HG03108 (cell line): Measurements from ENCODE around the gene IFNG-AS1.

ENCODE experiments used
- ATAC-seq: cut with Tn5 transposase; IDR thresholded peaks from one replicate; pipeline ENCODE4 v1.9.1; 2021; ENCODE audit warnings: moderate library complexity; ENCODE audit not compliant: unreplicated experiment

Gene IFNG-AS1

DNA sequence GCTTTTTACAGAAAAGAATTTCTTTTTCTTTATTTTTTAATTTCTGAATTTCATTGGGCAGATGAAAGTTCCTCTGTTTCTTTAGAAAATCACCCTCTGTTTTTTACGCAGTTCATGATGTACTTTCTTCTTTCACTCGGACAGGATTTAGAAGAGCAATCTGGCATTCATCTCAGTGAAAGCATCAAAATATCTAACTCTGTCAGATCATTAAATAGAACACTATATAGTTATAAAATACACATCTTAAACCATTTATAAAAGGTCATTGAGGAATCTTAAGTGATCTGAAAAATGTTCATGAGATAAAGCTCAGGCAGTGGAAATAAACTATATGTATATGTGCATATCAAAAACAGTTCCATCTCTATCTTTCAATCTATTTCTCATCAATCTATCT lies 3.9 kb downstream of the IFNG-AS1 start:
- no peak for ATAC-seq

DNA sequence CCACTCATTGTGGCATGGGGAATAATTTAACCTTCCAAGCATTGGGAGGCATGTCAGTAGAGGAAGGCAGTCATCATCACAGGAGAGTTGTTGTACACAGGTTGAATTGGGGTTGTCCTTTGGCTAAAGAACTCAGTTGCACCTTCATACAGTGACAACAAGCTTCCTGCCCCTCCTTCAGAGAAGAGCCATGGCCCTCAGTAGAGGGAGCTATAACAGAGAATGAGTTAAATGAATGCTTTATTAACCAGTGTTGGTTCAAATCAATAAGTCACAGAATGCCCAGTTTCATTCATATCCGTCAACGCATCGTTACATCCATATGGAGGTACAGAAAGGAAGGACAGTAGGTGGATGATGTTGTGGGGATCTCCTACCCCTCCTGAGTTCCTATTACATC lies 4.8 kb downstream of the IFNG-AS1 start:
- no peak for ATAC-seq

DNA sequence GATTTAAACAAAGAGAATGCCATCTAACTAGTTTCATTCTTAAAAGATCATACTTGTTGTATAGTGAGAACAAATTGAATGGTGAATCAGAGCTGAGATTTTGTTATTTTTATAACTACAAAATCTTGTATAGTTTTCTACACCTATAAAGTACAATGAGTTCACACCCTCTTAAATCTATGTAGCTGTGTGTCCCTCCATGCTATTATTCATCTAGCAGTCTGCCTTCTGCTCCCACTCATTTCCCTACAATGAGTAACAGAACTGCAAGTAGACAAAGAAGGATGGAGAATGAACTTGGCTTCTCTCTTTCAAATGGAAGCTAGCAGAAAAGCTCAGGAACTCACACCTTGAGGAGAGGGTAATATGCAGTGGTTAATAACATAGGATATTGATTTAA lies 7.1 kb downstream of the IFNG-AS1 start:
- no peak for ATAC-seq

GRCh38 chr12:67998379-67998778 lies 9.1 kb downstream of the IFNG-AS1 start:
- no peak for ATAC-seq

DNA sequence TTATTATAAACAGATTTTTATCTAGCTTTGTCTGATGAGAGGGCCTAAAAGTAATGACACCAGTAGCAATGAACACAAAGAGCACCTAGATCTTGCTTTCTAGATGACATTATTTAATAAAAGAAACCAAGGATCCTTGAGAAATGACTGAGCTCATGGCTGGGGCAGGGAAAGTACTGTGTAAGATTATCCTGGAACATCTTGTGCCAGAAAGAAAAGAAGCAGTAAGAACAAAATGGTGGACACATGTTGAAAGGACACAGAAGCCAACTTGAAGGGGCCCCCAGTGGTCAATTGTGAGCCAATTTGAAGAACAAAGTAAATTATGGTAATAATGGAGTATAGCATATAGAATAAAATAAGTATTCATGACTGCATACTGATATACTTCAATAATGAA lies 10.0 kb downstream of the IFNG-AS1 start:
- ATAC-seq, result no peak

- no peak for ATAC-seq
These were observed 12.5 kb downstream of the IFNG-AS1 start for GRCh38 chr12:68001486-68002466.

GRCh38 chr12:68003777-68004176 lies 14.5 kb downstream of the IFNG-AS1 start:
- no peak for ATAC-seq

- no peak for ATAC-seq
These were observed 17.8 kb downstream of the IFNG-AS1 start for GRCh38 chr12:68007033-68007432.

- no peak for ATAC-seq
These were observed 18.2 kb downstream of the IFNG-AS1 start for GRCh38 chr12:68007466-68007865.

- ATAC-seq, result no peak
These were observed 22.1 kb downstream of the IFNG-AS1 start for GRCh38 chr12:68011206-68011881.

GRCh38 chr12:68011882-68012207 lies 22.6 kb downstream of the IFNG-AS1 start:
- no peak for ATAC-seq

DNA sequence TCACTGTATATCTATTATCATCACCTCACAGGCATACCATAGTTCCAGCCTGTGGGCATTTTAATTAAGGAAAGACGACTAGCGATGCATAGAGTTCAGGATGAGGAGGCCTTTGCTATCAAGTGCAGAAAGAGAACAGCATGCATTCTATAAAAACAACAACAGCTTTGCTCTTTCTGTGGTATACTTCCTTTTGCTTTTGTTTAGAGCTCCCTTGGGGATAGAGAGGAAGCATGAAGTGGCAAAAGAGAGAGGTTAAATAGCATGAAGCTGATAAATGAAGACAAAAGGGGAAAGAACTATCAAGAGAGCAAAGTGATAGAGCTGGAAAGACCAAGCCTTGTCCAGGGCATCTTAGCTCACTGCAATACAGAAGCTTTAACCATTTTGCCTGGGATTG lies 23.5 kb downstream of the IFNG-AS1 start:
- ATAC-seq, result peak; percentile 91

- no peak for ATAC-seq
These were observed 23.9 kb downstream of the IFNG-AS1 start for GRCh38 chr12:68013181-68013580.

DNA sequence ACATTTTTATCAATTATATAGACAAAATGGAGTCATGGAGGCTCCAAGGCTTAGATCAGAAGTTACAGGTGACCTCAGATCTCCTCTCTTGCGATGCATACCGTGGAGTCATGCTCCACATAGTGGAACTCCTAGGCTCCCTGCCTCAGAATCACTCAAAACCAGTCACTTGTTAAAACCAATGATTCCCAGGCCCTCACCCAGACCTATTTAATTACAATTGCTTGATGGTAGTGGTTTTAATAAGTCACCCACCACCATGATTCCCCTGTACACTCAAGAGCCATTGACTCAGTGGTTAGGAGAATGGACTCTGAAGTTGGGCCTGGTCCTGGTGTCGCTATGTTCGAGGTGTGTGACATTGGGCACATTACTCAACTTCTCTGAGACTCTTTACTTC lies 26.9 kb downstream of the IFNG-AS1 start:
- no peak for ATAC-seq

DNA sequence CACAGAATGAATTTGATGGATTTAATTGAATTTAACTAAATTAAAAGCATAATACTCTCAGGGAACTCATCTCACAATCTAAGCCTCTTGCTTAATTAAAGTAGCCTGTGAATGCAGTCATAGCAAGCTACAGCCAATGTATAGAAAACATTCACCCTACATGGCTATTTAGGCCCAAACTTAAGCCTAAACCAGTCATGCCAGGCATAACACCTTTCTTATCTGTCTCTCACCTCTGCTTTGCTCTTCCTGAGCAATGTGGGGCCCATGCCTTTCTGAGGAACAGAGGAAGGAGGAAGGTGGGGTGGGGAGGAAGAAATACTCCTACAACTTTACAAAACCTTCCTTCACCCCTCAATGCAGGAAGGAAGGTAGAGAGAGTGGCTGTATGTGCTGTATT lies 29.1 kb downstream of the IFNG-AS1 start:
- no peak for ATAC-seq

DNA sequence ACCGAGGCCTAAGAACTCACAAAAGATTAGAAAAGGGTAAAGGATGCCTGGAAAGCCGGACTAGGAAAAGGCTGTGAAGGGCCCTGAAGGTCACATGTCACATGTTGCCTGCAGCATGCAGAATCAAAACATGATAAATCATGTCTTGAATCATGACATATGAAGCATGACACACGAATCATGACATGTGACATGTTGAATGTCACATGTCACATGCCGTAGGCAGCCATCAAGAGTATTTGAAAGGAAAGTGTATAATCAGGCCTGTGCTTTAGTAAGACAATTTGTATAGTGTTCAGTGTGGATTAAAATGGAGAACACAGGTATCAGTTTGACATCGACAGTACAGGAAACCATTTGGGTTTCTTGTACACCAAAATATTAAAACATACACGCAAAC lies 30.8 kb downstream of the IFNG-AS1 start:
- no peak for ATAC-seq

DNA sequence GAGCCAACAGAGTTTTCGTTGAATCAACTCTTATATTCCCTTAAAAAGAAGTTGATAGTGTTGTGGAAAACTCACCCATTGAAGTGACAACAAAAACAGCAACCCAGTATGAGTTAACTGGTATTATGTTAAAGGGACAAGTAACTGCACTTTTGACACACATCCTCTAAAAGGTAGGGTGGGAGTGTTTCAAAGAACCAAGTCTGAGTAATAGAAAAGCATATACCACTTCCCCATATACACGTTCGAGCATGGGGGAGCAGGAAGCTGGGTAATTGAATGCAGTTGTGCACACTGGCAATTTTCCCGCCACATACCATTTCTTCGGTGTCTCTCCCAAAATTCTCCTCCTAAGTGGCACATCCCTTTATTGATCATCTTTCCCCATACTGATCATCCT lies 31.5 kb downstream of the IFNG-AS1 start:
- ATAC-seq, result no peak

DNA sequence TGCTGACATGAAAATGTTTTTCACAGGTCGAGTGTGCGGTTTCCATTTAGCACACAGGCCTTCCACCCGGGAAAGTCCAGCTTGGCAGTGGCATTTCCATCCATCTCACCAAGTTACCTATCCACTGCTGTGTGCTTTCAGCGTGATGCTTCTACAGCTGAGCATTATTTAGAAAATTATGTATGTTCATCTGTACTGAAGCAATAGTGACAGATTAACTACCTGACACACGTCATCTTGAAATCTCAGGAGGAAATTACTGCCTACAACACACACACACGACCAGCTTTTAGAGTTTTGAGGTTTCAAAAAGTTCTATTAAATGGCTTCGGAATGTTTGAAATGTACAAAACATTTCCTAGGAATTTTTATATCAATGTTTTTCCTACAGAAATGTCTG lies 39.4 kb downstream of the IFNG-AS1 start:
- ATAC-seq, result no peak

DNA sequence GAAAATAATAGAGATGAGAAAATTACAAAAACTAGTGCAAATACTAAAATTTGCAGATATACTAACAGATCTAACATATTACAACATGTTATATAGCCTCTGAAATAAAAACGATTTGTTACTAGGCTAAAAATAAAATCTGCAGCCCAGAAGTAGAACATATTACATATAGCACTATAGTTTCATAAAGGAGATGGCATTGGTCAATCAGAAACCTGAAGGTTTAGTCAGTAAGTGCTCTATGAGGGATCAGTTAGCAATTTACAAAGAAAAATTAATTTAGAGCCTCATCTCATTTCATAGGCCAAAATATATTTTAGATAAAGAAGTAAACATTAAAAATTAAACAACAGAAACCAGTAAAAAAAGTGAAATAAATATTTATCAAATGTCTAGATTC lies 41.0 kb downstream of the IFNG-AS1 start:
- ATAC-seq, result no peak

- ATAC-seq, result no peak
These were observed 41.9 kb downstream of the IFNG-AS1 start for GRCh38 chr12:68031174-68031573.

GRCh38 chr12:68031881-68032739 lies 42.9 kb downstream of the IFNG-AS1 start:
- no peak for ATAC-seq
